Panc1 (cell line): Measurements from ENCODE around the gene INPP5A.

Source experiments
- POLR2AphosphoS5 ChIP-seq: IDR thresholded peaks from 2 replicates; pipeline ENCODE4 v1.6.1; 2012; ENCODE audit warnings: mild to moderate bottlenecking, low read depth, low read length, moderate library complexity
- TCF7L2 ChIP-seq: IDR thresholded peaks from 2 replicates; pipeline ENCODE4 v1.6.1; 2011; ENCODE audit warnings: mild to moderate bottlenecking, low read depth, low read length, inconsistent platforms
- TF ChIP-seq, protein P1 (sequence below): fragments of 450-650 bp; IDR thresholded peaks from 2 replicates; pipeline ENCODE4 v1.5.1; 2017; ENCODE audit warnings: mild to moderate bottlenecking
- TF ChIP-seq, protein P2 (sequence below), 2 experiments: IDR thresholded peaks; 2 replicates each; pipeline ENCODE4 v1.6.1; 2011 to 2012; ENCODE audit warnings: low read depth in 2 of 2, control low read depth in 1 of 2, low read length in 1 of 2, mild to moderate bottlenecking in 1 of 2, moderate library complexity in 1 of 2; ENCODE audit not compliant: insufficient read depth in 1 of 2

DNA sequence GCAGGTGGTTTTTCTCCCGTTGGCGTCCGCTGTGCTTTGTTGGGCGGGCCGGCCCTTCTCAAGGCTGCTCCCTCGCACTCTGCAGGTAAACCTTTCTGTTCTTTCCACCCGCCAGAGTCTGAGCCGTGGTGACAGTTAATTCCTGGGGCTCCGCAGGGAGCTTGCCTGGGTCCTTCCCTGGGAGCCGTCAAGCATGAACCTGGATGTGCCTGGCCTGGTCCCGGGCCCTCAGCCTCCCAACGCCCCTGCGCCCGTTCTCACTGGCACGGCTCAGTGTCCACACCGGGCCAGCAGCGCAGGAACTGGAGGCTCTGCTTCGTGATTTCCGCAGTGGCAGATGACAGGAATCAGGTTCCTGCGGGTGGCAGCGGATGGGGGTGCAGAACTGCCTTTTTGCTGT lies 259.3 kb downstream of the INPP5A start:
- TF ChIP-seq, protein P1, sequence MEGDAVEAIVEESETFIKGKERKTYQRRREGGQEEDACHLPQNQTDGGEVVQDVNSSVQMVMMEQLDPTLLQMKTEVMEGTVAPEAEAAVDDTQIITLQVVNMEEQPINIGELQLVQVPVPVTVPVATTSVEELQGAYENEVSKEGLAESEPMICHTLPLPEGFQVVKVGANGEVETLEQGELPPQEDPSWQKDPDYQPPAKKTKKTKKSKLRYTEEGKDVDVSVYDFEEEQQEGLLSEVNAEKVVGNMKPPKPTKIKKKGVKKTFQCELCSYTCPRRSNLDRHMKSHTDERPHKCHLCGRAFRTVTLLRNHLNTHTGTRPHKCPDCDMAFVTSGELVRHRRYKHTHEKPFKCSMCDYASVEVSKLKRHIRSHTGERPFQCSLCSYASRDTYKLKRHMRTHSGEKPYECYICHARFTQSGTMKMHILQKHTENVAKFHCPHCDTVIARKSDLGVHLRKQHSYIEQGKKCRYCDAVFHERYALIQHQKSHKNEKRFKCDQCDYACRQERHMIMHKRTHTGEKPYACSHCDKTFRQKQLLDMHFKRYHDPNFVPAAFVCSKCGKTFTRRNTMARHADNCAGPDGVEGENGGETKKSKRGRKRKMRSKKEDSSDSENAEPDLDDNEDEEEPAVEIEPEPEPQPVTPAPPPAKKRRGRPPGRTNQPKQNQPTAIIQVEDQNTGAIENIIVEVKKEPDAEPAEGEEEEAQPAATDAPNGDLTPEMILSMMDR, result no peak
- no peak for TF ChIP-seq POLR2AphosphoS5
- TF ChIP-seq TCF7L2, result no peak
- TF ChIP-seq, protein P2, sequence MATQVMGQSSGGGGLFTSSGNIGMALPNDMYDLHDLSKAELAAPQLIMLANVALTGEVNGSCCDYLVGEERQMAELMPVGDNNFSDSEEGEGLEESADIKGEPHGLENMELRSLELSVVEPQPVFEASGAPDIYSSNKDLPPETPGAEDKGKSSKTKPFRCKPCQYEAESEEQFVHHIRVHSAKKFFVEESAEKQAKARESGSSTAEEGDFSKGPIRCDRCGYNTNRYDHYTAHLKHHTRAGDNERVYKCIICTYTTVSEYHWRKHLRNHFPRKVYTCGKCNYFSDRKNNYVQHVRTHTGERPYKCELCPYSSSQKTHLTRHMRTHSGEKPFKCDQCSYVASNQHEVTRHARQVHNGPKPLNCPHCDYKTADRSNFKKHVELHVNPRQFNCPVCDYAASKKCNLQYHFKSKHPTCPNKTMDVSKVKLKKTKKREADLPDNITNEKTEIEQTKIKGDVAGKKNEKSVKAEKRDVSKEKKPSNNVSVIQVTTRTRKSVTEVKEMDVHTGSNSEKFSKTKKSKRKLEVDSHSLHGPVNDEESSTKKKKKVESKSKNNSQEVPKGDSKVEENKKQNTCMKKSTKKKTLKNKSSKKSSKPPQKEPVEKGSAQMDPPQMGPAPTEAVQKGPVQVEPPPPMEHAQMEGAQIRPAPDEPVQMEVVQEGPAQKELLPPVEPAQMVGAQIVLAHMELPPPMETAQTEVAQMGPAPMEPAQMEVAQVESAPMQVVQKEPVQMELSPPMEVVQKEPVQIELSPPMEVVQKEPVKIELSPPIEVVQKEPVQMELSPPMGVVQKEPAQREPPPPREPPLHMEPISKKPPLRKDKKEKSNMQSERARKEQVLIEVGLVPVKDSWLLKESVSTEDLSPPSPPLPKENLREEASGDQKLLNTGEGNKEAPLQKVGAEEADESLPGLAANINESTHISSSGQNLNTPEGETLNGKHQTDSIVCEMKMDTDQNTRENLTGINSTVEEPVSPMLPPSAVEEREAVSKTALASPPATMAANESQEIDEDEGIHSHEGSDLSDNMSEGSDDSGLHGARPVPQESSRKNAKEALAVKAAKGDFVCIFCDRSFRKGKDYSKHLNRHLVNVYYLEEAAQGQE (IDR thresholded peaks at IDR 0.05; ENCODE audit: insufficient read depth in 1 of 2, low read depth in 2 of 2, low read length in 1 of 2), result no peak
